A172 (cell line): ENCODE results near the gene JADE1. TPM values are rescaled to one million over a fixed set of nuclear protein-coding genes. Genes with fewer than 3 reads are reported as not detected.

ENCODE experiments used
- DNase-seq: peaks from one replicate; pipeline ENCODE4 v3.0.0-alpha.2; 2015; ENCODE audit warnings: low spot score
- total RNA-seq: library from RNA; depleted of rRNA; stranded (reverse); fragments of >200 nt; shearing (Covaris generic); gene quantifications from 2 replicates; pipeline ENCODE4 v1.2.3, GENCODE V29; 2014

The JADE1 gene
- total RNA-seq, 1 experiment from 2014 or later, result 16.3 TPM

- peak; percentile 38 for DNase-seq
Observed at GRCh38 chr4:128810331-128810870, 901 bp downstream of the JADE1 start.

GRCh38 chr4:128810871-128811570 is 1.5 kb downstream of the JADE1 start:
- peak; percentile 70 for DNase-seq

DNA sequence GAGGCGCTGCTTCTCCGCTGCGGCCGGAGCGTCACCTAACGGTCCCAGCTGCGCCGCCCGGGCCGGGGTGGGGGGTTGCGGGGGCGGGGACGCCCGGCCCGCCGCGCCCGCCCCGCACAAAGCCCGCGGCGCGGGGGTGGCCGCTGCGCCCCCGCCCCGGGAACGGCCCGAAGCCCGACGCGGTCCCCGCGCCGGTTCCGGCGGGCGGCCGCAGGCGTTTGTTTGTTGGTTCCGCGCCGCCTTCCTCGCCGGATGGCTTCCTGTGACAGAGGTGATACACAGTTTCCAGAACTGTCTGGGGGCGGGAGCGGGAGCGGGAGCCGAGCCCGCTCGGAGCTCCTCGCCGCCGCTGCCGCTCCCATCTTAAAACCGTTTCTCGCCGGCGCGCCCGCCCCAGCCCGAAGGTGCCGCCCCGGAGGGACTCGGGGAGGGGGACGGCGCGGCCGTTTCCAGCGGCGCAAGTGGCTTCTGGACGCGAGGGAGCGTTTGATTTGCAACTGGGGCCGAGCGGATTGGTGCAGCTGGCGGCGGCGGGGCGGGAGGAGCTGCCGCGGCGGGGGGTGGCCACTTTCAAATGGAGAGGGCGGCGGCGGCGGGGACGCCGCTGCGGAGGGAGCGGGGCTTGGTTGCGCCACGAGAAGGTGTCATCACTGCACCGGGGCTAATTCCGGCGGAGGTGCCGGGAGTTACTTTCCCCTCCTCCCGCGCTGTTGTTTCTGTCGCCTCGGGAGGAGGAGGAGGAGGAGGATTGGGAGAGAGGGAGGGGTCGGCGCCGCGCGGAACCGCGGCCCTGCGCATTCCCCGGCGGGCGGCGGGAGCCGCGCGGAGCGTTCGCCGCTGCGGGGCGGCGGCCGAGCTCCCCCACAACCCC is 2.3 kb downstream of the JADE1 start:
- DNase-seq, result peak; percentile 86

DNA sequence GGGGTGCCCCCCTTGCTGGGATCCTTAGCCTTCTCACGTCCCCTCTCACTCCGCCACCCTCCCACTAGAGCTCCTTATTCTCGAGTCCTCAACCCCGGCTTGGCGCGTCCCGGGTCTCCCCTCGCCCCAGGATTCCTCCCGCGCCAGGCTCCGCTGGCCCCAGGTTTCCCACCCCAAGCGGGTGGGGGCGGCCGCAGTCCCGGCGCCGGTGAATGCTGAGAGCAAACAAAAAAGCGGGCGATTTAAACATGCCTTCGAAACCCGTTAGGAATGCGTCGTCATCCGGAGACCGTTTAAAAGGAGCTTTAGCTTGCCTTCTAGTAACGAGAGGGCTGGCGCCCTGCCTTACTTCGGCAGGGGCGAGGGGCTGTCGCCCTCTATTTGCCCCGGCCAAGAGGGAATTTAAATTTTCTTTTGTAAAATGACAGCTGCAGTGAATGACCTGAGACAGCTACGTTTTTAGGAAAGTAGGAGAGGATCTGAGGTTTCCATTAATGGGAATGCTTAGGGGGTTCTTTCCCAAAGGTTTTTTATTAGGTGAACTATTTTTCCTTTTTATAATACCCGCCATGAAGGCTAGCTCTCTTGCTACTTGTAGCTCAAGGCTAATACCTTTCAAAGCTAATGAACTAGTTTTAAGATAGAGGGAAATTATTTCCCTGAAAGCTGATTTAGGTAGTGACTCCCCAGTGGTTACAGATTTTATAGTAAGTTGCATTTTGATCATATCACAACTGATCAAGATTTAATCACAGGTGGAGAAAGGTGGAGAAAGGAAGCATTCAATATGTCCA is 3.1 kb downstream of the JADE1 start:
- DNase-seq, result peak; percentile 66

GRCh38 chr4:128813965-128814364 is 4.5 kb downstream of the JADE1 start:
- no peak for DNase-seq

DNA sequence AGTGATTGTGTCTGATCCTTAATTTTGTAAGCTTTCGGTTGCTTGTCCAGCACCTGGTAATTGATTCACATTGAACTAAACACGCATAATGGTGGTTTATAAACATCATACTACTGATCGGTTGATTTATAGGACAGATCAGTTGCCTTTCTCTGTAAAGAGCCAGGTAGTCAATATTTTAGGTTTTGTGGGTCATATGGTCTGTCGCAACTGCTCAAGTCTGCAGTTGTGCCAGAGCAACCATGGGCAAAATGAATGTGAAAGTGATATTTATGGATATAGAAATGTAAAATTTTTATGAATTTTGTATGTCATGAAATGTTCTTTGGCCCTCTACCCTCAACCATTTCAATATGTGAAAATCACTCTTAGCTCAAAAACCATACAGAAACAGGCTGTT is 8.9 kb downstream of the JADE1 start:
- DNase-seq, result no peak

DNA sequence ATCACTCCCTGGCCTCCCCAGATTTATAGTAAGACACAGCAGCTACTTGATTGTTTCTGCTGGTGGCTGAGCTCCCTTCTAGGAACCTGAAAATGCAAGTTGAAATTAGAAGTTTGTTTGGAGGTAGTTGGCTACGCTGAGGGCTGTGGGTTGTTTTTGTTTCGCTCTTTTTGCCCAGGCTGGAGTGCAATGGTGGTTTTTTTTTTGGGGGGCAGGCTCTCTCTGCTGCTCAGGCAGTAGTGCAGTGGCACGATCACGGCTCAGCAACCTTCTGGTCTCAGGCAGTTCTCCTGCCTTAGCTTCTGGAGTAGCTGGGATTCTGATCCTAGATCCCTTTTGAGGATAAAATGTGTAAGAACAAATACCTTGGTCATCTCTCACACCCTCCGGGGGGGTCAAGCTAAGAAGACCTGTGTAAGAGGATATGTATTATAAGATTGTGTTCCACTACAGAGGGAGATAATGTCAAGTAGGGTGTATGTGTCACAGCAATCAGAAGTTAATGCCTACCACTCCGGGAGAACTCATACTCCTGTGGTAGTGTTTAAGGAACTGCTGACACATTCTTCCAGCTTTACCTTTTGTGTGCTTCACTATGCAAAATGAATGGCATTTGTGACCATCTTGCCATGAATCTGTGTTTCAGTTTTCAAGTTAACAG is 9.7 kb downstream of the JADE1 start:
- DNase-seq, result no peak

DNA sequence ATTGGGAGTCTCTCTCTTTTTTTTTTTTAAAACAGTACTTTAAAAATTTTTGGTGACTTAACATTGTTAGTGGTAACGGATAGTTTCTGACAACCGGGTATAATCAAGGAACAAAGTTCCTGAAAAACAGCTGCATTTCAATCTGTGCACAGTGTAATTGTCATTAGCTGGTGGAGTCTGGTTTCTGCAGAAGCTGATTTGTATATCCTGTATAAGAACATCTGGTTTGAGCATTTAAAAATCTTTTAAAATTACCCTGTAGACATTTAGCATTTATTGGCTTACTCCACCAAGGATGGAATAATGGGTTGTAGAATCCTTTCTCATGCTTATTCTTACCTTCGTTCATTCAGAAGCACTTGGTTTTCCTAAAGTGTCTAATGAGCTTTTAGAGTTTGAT is 11.2 kb downstream of the JADE1 start:
- DNase-seq, result no peak

GRCh38 chr4:128821151-128821550 is 11.7 kb downstream of the JADE1 start:
- DNase-seq, result no peak

GRCh38 chr4:128823025-128823661 is 13.6 kb downstream of the JADE1 start:
- peak; percentile 70 for DNase-seq

GRCh38 chr4:128825226-128825625 is 15.7 kb downstream of the JADE1 start:
- peak; percentile 55 for DNase-seq

DNA sequence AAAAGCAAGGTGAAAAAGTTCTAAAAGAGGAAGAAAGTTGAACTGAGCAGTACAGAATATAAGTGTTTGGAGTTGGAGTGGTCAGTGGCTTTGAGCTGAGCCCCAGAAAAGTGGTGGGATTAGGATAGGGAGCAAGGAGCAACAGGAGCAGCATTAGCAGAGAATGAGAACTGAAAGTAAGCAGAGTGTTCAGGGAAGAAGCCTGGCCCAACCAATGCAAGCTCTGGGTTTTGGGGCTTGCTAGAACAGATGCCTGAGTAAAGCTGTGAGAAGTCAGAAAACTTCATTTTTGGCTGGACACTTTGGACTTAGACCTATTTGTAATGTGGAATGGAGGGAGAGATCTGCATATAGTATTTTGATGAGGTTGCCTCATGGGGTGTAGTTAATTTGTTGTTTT is 17.8 kb downstream of the JADE1 start:
- no peak for DNase-seq

DNA sequence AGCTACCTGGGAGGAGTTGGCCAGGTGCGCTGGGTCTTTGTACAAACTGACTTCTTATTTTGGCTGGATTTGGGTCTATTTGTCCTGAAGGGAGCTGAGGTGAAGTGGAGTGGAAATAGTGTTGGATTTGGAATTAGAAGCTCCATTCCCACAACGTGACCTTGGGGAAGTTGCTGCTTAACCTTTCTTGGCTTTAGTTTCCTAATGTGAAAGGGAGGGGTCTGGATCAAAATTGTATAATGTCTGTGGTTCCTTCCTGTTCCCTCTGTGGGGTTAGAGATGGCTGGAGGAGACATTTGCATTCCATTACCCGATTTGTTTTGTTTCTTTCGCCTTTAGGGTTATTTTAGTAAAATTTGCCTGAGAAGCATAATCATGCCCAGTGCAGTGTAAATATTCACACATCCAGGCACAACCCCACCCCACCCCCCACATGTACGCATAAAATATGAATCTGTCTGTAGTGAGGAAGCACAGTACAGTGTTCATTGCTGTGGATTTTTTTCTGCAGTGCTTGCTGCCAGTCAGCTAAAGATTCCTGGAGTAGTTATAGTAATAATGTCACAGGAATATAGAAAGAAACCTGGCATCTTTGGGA is 21.5 kb downstream of the JADE1 start:
- DNase-seq, result no peak

DNA sequence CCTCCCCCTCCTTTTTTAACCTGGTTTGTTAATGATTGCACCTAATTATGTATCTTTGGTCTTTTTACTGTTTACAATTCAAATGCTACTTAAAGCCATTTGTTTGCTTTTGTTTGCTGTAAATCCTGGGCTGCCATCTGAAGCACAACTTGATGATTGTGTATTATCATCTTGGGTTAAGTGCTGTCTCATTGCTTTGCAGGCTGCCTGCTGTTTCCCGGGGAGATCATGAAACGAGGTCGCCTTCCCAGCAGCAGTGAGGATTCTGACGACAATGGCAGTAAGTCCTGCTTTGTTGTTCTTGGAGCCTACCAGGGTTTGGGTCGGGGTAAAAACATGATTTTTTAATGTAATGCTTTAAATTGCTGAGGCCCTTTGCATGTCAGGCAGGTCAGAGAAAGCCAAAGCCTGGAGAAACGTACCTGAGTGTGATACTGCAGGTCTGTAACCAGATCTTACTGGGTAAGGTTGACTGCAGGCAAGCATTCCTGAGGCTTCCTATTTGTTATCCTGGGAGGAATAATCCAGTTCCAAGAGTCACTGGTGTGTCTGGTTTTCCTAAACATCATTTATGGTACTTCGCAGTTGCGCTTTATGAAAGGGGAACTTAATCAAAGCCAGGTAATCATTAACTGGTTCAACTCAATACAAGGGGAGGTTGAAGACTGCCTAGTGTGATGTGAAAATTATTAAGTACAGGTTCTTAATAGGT is 22.2 kb downstream of the JADE1 start:
- no peak for DNase-seq

- DNase-seq, result no peak
Observed at GRCh38 chr4:128832243-128832625, 22.7 kb downstream of the JADE1 start.

DNA sequence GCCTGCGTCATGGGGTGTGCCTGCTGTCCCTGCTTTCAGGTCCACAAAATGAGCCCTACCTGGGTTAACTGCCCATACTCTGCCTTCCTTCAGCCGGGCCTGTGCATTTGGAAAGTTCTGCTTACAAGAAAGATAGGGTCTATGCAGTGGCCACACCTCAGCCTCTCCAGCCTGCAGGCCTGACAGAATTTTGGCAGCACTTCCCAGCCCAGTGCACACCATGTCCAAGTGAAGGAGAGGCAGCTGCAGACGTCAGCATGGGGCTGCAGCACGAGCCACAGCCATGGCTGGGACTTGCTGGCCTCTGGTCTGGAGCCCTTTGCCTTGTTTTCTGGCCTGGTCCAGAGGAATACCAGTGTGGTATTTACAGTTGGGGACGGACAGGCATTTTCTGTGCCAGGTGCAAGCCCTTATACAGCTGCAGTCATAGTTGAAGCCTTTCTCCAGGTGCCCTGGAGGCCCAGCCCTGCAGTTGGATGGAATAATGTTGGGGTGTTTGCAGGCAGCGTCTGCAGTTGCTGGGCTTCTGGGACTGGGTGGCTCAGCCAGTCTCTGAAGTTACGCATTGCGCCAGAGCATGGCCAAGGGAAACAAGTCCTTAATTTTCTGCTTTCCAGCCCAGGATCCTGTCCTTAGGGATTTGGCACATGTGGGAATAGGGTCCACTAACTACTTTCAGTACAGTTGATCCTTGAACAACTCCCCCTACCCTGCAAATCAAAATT is 26.2 kb downstream of the JADE1 start:
- no peak for DNase-seq

DNA sequence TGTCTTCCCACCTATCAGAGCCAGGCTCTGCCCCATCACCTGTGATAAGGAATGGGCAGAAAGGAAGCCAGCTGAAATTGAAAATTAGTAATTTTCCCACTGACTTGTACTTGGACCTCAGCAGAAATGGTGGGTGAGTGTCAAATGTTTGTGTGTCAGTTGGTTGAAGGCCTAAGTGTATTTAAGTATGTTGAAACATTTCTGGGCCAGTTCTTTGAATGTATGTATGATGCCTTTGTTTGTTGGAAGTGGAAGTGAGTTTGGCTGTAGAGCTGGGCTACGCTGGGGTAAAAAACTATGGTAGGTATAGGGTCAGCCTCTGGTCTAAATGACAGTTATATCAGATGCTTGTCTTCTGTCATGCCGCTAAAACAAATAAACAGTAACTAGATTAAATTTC is 27.7 kb downstream of the JADE1 start:
- no peak for DNase-seq

DNA sequence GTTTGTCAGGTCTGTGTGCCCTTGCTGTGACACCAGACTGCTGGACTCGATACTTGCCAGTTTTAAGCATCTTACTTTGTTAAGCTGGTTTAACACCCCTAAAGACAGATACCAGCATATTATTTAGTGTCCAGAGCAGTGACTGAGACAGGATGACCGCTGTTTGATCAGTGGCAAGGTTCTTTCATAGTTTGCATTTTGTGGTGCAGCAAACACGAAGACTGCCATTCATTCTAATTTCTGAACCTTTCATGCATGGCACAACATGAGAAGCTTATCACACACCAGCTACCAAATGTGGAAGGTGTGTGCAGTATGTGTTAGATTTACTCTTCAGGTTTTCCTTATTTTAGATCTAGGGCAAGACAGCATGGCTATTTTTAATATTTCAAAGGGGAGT is 28.2 kb downstream of the JADE1 start:
- no peak for DNase-seq

GRCh38 chr4:128840711-128841318 is 31.3 kb downstream of the JADE1 start:
- no peak for DNase-seq
